SIG-M5 (cell line): Measurements from ENCODE around the gene CD99.

Source experiments
- DNase-seq: peaks from one replicate; lab custom pipeline; 2025; lab: John Stamatoyannopoulos, UW

CD99 gene

DNA sequence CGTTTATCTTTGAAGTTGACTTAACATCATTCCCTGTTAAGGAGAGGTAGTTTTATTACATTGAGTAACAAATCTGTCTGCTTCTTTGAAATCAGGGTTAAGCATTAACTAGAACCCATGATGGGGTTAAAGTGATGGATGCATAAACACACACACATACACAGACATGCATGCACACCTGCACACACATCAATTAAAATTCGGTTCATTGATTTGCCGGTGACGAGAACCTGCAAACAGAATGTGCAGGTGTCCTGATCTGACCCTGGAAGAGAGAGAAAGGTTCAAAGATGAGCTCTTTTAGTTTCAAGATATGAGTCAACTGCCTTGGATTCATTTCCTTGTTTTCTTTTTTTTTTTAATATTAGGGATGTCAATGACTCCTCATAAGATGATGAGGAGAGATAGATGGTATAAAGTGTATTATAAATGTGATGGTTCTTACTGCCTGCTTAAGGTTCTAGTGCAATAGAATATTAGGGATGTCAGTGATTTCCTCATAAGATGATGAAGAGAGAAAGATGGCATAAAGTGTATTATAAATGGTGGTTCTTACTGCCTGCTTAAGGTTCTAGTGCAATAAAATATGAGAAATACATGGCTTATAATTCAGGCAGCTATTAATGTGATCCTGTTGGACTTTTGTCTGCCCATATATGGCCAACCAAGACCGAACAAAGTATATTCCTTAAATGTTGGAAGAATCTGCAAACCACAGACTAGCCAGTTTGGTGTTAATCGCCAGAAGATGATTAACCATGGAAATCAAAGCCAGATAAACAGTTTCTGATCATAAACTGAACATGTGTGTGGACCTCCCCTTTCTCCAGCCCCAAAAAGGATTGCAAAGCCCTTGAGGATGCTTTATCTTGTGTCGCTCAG lies 14.1 kb upstream of the CD99 start:
- DNase-seq, result no peak

DNA sequence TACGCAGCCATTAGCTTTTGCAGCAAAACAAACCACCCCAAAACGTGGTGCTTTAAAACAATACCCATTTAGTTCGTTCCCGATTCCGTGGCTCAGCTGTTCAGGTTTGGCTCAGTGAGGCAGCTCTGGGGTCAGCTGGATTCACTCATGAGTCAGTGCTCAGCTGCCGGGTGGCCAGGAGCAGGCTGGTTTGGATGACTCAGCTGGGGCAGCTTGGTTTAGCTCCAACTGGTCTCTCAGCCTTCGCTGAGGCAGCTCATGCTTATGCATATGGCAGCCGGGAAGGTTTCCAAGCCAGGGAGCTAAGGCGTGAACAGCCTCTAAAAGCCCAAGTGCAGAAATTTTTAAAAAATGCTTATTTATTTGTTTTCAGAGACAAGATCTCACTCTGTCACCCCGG lies 13.3 kb upstream of the CD99 start:
- no peak for DNase-seq

GRCh38 chrX:2678583-2678982 lies 12.5 kb upstream of the CD99 start:
- DNase-seq, result no peak

- no peak for DNase-seq
Measured at GRCh38 chrX:2679534-2680485, 11.3 kb upstream of the CD99 start.

DNA sequence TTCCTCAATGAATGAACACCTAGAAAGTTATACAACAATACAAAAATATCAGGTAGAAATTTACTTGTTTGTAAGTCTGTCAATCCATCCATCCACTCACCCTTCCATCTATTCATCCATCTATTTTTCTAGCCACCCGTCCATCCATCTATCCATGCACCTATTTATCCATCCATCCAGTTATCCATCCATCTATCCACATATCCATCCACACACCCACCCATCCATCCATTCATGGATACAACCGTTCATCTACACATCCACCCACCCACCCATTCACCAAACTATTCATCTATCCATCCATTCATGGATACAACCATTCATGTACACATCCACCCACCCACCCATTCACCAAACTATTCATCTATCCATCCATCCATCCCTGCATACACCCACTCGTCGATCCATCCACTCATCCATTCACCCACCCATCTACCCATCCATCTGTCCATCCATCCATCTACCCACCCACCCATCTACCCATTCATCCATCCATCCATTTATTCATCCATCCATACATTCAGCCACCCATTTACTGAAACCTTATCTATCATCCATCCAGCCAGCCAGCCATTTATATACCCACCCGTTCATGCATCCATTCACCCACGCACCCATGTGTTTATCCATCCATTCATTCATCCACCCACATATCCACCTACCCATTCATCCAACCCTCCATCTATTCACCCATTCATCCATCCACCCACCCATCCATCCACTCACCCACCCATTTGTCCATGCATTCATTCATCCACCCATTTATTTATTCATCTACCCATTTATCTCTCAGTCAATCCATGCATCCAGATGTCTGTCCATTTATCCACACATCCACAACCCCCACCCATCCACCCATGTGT lies 10.4 kb upstream of the CD99 start:
- no peak for DNase-seq

DNA sequence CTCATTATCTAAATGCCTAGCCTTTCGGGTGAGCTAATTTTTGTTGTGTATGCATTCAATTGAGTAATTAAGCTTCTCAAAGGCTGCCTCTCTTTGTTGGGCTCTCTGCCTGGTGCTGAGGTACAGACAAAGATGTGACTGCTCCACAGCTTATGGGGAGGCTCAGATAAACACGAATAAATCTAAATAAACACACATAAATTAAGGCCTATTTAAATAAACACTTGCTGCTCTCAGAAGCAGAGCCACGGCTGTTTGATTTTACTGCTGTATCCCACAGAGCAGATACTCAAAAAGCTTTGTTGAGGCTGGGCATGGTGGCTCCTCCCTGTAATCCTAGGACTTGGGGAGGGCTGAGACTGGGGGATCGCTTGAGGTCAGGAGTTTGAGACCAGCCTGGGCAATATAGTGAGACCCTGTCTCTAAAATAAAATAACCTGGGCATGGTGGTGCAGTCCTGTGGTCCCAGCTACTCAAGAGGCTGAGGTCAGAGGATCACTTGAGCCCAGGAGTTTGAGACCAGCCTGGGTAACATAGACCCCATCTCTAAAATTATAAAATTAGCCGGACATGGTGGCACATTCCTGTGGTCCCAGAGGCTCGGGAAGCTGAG lies 8.4 kb upstream of the CD99 start:
- no peak for DNase-seq

- DNase-seq, result no peak
Measured at GRCh38 chrX:2684256-2684655, 6.8 kb upstream of the CD99 start.

DNA sequence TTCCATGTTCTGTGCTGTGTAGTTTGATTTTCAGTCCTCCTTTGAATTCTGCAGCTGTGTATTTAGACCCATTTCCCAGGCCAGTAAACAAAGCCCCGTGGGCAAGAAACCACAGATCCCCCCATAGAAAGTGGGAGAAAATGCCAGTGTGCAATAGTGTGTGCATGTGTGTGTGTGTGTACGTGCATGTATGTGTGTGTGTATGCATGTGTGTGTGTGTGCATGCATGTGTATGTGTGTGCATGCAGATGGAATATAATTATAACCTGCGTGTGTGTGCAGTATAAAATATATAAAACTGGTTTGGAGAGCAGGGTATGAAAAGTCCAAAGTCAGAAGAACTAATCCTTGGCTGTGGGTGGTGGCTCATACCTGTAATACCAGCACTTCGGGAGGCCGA lies 5.2 kb upstream of the CD99 start:
- no peak for DNase-seq

GRCh38 chrX:2689773-2690666 lies 1.1 kb upstream of the CD99 start:
- no peak for DNase-seq

DNA sequence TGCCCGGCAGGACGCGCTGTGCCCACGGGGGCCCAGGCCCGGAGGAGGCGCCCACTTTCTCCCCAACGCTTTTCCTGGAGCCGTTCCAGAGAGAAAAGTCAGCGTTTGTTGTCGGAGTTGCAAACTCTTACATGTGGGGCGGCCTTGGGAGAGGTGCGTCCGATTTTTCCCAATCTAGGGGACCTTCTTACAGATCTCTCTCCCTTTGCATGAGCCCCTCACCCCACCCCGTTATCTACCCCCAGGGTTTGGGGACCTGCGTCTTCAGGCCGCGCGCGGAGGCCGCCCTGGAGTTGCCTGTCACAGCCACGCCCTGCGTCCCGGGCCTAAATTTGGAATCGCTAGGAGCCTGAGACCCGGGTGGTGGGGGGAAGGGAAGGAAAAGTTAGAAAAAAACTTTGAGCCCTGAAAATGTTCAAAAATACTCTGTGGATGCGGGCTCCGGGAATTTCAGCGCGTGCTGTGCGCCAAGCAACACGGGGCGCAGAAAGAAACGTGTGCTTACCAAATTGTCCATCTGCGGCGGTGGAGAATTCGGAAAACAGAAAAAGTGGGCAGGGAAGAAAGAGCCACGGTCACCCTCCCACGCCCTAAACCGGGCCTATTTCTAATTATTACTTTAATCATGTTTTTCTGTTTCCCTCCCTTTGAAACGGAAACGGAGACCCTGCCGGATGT lies 587 bp downstream of the CD99 start:
- DNase-seq, result no peak

DNA sequence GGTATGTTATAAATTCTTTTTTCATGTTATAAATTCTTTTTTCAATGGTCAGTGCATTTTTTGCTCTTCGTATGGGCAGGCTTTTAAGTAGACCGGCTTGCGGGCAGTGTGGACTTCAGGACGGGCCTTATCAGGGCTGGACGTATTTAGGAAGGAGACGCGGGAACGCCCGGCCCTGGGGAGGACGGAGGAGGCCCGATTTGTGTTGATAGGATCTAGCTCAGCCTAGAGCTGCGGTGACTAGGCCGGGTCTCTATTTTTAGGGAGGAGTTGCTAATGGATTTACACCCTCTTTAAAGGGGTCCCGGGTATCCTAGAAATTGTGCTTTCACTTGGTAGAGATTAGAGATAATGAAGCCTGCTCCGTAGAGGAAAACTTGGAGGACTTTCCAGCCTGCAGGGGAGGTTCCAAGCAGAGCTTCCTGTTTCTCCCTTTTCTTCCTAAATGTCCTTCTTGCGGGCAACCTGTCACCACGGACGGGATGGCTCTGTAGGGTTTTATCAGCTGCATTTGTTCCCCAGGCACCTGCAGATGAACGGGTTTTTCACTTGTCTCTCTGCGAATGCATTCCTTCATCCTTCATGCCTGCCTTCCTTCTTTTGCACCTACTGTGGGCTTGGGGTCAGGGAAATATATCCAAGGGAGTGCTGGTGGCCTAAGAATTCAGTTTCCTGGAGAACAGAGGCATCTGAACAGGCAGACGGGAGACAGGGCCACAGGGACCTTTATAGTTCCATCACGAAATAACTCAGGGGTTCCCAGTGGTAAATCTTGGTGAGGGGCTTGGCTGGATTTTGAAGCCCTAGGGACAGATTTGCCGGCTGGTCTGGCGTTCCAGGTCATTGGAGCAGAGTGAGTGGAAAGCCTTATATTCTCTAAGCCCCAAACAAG lies 1.4 kb downstream of the CD99 start:
- DNase-seq, result no peak

DNA sequence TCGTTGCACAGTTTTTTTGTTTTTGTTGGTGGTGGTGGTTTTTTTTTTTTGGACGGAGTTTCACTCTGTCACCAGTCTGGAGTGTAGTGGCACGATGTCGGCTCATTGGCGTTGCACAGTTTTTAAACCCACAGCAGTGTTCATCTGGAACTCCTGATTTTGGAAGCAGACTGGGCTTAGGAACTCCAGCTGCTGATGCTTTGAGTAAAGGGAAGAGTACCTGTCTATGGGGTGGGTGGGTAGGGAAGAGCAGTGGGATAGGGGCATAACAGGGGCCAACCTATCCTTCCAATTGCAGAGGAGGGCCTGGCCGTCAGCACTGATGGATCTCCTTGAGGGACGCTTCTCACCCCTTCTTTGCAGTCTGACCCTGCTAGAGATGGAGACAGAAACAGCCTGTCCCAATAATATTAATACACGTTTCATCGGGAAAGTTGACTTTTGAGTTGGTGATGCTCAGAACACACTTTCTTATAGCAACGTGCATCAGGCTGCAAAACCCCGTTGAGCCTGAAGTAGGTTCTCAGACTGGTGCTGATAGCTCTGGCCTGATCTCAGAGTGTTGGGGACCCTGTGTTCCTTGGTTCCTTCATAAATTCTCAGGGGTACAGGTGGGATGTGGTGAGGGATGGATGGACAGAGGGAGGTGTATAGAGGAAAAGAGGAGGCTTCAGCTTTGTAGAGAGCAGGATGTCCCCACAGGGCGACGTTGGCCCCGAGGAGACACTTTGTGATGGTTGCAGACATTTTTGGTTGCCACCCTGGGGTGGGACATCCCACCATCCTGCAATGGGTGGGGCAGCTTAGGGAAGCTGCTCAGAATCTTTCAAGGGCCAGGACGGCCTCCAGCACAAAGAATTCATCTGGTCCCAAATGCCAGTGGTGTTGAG lies 2.3 kb downstream of the CD99 start:
- no peak for DNase-seq

- no peak for DNase-seq
Measured at GRCh38 chrX:2694914-2695267, 3.8 kb downstream of the CD99 start.

- no peak for DNase-seq
Measured at GRCh38 chrX:2696698-2697215, 5.7 kb downstream of the CD99 start.

DNA sequence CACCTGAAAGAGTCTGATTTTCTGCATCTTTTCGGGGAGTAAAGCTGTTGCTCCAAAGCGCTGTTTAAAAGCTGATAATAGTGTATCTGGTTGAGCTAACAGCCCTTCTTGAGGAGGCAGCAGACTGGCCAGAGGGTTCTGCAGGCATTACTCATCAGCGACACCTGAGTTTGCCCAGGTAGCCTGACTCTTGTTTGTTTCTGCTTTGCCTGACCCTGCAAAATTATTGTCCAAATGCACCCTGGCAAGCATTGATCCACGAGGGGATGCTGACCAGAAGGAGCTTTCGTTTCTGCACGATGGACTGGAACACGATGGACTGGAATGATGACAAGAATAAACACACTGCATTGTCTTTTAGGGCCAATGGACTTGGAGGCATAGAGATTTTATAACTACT lies 6.2 kb downstream of the CD99 start:
- DNase-seq, result no peak

DNA sequence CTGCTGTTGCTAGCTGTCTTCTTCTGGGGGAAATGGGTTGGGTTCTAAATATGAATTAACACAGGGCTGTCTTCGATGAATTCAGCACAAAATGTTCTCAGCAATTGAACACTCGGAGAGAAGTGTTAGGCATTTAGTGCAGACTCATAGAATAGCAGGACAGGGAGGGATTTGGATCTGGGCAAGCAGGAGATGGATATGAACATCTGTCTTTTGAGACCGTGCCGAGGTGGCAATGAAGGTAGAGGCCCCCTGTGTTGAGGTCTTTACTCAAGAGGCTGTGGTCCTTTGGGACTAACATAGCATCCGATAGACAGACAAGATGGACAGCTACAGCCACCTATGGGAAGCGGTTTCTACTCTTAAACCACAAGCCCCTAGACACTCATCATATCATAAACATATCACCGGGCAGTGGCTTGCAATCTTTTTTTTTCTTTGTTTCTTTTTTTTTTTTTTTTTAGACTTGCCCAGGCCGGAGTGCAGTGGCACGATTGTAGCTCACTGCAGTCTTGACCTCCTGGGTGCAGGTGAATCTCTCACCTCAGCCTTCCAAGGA lies 6.7 kb downstream of the CD99 start:
- DNase-seq, result no peak

DNA sequence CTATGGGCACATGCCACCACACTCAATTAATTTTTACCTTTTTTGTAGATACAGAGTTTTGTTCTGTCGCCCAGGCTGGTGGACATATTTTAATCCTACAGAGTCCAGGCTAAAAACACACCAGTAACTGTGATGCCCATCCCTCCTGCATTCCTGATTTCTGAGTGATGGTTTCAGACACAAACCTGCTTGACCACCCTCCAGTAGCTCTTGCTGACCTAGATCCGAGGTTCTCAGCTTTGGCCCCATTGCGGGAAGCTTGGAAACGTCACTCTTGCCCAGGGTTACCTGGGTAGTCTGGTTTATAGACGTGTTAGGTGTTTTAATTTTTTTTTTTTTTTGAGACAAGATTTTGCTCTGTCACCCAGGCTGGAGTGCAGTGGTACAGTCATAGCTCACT lies 7.5 kb downstream of the CD99 start:
- no peak for DNase-seq
